IPS DF 19.7 (cell line): Measurements from ENCODE around the gene KIRREL3.

Experiments
- DNase-seq: peaks from one replicate; pipeline ENCODE4 v3.0.0-alpha.2; 2013; ENCODE audit warnings: low read depth, low spot score

Gene KIRREL3

DNA sequence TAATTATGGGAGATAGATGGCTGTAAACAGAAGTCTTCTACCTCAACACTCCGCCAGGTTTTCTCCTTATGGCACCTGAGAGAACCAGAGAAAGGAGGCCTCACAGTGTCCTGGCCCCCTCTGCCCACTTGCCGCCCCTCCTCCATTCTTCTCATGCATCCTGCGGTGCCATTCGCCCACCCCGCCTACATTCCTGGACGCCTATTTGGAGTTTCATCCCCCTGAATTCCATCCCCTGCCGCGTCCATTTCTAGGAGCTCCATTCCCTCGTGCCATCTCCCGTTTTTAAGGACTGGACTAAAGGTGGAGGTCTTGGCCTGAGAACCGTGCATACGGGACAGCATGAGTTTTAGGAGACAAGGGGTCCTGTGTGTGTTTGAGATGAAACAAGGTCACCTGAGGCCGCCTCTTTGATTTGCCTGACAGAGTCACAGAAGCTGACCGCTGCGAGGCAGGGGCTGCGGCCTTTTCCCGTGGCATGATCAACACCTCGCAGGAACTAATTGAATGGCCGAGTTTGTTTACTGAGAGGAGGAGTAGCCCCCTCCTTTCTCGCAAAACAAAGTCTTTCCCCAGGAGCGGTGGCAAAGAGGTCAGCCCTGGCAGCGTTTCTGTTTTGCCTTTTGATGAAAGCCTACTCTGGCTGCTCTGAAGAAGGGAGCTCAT is 398.9 kb downstream of the KIRREL3 start:
- no peak for DNase-seq

DNA sequence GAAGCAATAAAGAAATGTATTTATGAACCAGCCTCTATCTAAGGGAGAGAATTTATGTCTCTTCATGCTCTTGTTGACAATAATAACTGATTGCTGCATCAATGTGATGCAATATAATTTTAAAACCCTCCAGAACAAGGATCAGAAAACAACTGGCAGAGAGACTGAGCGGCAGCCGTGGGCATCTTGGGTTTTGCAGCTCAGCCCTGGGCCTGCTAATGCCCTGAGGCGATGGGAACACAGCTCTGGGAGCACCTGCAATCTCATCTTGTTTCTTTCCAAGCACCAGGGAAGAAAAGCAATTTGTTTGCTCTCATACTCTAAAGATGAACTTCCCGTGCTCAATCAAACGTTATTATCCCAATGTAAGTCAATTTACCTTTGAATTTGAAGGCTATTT is 399.4 kb downstream of the KIRREL3 start:
- no peak for DNase-seq

DNA sequence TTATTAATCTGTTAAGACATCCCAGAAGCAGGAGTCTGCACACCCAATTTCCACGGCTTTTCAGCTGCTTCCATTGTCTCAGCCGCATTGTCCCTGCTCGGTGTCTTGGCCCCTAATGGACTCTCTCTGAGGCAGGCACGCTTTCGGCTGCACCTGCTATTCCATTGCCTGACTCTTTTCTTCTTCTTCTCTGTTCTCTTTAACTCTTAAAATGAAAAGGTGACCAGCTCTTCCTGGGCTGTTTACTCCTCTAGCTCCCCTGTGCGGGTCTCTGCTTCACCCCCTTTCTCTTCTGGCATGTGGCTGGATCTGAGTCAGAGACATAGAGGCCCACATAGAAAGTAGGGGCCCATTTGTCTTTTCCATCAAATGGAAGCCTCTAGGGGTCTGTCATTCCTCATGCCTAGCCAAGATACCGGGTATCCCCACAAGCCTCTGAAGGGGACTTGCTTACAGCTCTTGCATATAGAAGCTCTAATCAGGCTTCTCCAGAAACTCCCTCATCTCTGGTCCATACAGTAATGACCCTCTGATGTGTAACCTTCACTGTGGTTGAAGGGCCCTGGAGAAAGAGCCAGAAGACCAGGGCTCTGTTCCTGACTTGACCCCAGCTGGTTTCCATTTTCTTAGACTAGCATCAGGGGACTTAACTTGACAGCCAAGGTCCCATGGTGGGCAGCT is 401.2 kb downstream of the KIRREL3 start:
- DNase-seq: no peak

DNA sequence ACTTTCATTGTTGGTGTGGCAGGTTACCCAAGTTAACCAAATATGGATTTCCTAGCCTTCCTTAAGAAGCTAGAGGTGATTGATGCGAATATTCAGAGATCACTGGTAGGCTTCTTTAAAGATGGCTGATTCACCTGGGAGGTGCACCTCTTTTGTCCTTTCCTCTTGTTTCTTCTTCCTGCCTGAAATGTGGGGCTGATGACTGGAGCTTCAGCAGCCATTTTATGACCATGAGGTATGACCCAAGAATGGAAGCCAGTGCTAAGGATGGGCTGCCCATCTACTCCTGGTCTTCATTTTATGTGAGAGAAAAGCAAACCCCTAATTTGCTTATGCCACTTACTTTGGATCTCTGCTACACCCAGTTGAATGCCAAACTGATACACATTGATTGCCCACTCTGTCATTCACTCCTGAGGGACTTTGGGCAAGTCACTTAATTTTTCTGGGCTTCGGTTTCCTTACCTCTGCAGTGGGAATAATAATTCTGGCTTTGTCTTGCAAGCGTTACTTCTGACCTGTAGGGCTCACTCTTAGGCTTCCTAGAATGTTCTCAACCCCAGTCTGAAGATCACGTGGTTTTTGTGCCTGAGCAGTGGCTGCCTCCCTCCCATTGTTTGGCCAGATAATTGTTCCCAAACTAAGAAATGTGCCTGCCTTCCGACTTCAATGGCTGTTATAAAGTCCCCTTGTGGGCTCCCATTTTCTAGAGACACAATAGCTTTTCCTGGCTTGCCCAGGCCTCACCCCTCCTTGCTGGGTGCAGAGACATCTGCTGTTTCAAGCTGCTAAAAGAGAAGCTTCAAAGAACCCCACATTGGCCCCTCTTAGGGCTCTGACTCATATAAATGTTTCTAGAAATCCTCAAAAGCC is 402.0 kb downstream of the KIRREL3 start:
- DNase-seq: no peak

DNA sequence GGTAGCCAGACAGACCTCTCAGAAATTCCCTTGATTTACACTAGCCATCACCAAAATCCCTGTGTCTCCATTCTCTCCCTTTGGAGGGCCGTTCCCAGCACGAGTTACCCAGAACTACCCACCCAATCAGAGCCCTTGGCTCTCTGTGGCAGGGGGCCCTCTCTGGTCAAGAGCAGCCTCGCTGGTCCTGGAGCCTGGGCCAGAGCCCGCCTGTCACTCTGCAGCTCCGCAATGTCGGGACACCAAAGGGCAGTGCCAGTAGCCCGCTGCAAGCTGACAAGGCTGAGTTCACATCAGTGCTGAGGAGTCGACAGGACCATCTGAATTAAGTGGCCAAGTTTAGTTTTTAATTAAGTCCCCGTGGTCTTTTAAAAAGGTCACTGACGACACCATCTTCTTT is 403.5 kb downstream of the KIRREL3 start:
- DNase-seq: no peak

DNA sequence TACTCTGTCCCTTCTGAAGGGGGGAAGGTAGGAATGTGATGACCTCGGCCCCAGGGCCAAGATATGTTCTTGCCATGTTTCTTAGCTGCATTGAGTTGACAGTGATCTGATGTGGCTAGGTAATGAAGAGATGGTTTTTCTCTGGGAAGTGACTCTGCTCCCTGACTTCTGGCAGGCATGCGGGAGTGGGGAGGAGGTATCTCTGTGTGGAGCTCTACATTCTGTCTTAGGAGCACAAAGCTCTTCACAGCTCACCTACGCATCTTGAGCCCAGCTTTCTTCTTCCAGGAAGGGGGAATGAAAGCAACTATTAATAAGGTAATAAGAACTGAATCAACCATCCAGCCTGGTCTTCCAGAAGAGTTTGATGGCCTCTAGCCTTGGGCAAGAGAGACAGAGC is 404.1 kb downstream of the KIRREL3 start:
- DNase-seq: no peak

DNA sequence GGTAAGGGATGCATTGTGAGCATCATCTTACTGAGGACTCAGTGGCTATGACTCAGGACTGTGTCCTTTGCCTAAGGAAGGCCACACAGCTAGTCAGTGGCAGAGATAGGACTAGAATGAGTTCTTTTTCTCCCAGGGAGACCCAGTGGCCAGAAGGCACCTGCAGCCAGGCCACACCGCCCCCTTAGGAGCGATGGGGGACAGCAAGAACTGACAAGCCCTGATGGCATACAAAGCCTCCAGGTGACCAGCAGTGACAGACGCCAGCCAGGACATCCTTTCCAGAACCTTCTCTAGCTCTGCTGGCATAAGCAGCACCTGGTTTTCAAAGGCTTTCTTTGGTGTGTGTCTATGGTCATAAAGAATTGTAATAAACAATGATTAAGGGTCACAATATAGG is 405.0 kb downstream of the KIRREL3 start:
- DNase-seq: no peak

DNA sequence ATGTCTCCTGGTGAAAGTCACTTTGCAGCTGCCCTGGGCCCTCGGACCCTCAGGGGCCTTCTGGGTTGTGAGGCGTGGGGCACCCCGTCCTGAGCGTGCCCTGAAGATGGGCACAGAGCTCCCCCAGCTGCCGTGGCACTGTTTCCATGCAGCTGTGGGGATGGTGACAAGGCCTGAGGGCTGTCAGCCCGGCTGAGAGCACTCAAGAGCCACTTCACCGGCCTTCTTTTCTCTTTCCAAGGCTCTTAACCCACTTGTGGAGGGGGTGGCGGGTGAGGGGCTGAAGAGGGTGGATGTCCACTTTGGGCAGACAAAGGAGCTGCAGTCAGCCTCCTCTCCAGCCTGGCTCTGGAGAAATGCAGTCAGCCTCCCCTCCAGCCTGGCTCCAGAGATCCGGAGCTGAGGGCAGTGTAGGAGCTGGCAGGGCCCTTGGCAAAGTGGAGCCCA is 405.6 kb downstream of the KIRREL3 start:
- no peak for DNase-seq

DNA sequence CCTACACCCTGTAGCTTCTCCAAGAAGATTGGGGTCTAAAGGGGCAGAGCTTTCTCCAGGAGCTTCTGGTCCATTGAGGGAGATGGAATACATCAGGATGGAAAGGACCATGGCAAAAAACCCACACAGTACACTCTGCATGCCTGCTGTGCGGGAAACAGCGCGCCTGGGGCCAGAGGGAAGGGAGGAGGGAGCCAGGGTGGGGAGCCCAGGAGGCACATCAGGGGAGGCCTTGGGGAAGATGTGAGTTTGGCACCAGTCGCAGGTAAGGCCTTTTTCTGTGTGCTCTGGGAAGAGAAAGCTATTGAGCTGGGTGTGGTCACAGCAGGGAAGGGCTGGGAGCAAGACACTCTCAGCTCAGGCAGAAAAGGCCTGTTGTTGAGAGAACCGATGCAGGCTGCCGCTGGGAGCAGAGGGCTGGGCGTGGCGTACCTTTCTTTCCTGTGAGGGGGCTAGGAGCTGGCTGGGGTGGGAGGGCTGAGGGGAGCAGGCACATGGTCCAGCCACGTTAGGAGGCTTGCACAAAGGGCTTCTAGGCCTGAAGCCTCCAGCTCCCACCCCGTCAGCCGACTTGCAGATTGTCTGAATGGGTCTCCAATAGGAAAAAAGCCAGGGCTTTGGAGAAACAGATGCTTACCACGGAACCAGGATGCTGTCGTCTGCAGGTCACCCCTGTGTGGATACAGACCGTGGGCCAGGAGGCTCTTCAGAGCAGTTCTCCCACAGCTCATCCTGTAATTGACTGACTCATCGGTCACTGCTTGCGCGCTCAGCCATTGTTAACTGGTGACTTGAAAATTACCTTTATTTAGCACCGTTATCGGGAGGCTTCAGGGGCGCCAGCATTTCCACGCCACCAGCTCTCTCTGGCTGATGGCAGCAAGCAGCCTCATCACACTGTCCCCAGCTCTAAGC is 407.8 kb downstream of the KIRREL3 start:
- DNase-seq: no peak

DNA sequence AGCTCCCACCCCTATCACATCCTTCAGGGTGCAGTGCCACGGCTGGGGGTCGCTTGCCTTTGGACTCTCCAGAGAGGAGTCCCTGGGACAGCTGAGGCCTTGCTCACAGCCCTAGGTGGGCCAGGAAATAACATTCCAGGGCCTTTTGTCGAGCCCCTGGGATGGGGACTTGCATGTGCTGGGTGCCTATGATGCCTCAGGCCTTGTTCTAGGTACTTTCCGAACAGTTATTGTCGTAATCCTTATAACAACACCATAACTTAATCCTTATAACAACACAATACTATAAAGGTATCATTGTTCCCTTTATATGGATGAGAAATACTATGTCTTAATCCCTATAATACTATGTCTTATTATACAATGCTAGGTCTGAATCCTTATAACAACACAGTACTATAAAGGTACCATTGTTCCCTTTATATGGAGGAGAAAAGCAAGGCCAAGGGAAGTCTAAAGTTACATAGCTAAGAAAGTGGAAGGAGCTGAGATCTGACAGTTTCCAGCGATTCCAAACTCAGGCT is 408.5 kb downstream of the KIRREL3 start:
- DNase-seq: no peak

DNA sequence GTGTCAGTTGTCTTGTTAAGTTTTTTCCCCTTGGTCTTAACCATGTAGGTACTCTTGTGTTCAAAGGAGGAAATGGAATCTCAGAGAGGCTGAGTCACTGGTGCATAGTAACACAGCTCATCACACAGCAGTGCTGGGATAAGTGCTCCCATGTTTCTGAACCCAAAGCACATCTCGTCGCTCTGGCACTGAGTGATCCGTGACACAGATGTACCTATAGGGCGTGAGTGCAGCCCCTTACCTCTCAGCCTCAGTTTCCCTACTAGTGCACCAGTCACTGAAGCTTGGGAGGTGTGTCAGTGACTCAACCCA is 411.1 kb downstream of the KIRREL3 start:
- DNase-seq: no peak

DNA sequence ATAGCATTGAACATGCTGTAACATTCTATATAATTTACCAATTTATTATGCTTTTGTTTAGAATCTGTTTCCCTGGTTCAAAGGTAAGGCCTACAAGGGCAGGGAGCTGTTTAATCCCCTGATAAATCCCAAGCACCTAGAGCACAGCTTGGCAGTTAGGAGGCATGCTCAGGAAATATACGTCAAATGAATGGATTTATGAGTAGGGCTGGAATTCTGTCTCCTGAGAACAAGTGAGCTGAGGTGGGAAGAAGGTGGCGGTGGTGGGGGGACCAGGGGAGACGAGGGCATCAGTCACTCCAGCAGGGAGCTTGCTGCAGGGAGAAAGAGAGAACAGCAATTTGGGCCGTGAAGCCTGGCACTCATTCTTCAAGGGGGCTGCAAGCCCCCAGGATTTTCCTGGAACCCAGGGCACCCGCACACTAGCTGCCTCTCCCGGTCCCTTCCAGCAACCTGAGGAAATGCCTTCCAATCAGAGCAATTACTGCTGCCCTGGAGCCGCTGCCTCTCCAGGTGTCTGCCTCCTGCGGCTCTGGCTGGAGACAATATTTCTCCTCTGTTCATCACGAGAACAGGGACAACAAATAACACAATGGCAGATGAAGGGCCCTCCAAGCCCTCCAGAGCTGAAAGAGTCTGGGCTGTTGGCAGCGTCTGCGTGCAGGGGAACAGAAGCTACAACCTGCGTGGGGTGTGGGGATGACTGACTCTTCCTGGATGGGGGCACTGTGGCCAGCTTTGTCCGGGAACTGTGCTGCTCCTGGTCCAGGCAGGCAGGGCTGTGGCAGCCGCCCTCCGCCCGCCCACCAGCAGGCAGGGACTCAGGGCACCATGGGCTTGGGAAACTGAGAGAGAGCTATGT is 411.7 kb downstream of the KIRREL3 start:
- DNase-seq: no peak

DNA sequence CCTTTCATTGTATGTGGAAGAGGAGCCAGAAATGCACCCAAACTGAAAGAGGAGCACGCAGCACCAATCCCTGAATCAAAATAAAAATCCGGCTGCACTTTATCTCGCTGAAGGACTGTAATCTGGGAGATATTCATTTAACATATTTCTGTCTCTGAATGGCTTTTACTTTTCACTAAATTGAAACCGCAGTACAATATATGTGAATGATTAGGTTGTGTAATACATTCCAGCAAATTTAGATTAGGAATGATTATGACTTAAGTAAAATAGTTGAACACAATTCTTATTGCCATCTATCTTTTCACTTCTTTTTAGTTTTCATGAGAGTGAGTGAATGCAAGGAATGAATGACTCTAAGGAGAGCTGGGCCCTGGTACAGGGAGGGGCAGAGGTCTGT is 413.0 kb downstream of the KIRREL3 start:
- no peak for DNase-seq

DNA sequence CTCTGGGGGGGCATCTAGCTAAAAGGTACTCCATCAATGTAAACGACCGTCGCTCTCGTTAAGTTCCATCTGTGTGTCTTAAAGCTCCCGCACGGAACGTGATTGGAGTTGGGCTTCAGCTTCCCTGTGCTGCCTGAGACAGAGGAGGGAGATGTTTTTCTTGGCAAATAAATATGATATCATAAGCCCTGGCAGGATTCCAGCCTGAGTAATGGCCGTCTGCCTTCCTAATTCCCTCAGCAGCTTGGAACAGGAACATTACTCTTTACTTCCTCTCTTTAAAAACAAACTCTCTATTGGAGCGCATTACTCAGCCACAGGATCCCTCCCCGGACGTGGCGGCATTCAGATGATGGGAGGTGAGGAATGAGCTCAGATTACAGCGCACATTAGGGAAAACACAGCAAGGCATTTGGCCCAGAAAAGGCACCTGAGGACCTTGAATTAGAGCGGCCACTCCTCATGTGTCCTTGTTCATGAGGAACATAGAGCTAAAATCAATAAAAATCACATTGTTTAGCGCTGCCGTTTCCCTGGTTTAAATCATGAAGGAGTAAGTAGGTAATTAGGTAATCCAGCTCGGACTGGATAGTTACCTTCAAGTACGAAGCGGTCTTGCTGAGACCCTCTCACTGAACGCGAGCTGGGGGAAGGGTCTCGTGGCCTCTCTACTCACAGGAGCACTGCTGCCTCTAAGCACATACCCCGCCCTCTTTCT is 414.6 kb downstream of the KIRREL3 start:
- no peak for DNase-seq

DNA sequence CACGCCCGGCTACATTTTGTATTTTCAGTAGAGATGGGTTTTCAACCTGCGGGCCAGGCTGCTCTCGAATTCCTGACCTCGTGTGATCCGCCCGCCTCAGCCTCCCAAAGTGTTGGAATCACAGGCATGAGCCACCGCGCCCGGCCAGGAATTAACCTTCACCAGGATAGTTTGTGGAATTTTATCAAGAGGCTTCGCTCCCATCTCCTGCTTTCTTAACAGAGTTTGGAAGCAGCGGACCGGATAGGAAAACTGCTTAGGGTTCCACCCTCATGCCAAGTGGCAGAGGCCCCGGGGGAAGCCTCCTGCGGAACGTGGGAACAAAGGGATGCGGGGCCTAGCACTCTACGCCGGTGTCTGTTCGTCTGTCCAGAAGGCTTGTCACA is 415.2 kb downstream of the KIRREL3 start:
- DNase-seq: no peak

DNA sequence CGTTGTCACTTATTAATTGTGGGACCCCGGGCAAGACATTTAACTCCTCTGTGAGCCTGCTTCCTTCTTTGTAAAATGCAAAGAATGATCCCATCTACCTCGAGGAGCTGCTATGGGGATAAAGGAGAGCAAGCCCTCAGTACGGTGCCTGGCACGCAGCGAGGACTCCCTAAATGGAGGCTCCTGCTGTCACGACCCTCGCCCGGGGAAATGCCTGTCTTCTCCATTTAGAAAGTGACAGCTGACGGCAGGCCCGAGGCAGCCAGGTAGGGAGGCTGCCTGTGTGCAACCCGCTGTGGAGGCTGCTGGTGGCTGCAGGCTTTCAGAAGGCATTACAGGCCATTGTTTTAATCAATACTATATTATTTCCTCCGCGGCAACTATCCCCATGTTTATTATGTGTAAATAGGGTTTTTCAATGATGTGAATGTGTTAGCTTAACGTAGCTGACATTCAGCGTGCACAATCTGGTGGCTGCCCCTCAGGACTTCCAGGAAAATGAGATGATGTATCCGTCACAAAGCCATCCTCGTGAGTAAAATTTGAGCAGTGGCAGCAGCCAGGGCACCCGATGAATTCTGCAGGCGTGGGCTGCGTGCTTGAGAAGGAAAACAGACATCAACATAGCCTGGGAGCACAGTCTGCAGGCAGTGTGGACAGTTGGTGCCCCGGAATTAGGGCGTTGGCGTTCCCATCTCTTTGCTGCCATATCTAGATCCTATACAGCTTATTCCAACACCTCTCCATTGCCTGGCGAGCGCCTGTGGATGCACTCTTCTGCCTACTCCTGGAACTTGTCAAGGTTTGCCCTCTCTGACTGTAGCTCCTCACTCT is 416.8 kb downstream of the KIRREL3 start:
- no peak for DNase-seq

DNA sequence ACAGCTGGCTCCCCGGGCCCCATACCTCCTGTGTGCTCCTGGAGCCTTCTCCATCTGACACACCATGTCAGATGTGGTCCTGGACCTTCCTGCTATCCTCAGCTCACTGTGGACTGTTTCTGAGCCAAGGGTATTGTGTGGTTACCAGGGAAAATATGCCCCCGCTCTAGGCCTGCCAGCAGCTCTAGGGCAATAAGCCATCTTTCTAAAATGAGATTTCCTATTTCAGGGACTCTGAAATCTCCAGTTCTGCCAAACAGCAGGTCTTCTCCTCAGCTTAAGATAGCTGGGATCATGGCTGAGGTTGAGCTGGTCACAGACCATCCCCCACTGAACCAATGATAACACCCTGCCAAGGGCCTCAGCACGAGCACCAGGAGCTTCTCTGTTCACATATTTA is 417.5 kb downstream of the KIRREL3 start:
- no peak for DNase-seq

DNA sequence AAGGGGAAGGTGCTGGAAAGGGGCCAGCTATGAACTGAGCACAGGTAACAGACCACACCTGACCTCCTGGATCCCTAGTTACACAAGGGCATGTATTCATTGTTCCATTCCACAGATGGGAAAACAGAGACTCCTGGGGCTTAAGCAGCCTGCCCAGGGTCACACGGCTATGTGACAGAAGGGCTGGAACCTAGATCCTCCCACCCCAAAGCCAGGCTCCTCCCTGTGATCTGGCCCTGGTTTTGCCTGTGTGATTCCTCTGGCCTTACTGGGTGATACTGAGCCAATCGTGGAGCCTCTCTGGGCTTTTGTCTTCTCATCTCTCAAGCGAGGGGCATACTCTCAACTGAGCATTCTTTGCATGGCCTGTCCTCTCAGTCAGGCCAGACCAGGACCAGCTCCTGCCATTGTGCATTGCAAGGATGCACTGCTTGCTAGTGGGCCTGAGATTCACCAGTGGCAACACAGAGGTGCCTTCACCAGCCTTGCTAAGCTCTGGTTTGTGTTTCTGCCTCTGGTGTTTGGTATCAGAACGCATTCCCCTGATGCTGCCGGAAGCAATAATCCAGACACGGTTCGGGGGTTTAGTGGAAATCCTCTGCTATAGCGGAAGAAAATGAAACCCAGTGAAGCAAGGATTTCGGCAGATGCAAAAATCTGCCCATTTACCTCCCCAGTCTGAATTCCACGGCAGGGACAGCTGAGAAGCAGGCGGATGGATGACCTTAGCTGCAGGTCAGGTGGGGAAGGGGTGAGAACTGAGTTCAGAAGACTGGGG is 418.5 kb downstream of the KIRREL3 start:
- DNase-seq: no peak
